GM23338 (cell line): ENCODE measurements around the gene TBCD.

Experiments used
- CREB1 ChIP-seq: fragments of 250-450 bp; sonication (Bioruptor Pico); IDR thresholded peaks from 2 replicates; pipeline ENCODE4 v1.5.0; 2020; ENCODE audit warnings: low read depth, mild to moderate bottlenecking, moderate library complexity
- CTCF ChIP-seq, 2 experiments: fragments of 200-600 bp in 1 of 2; sonication (generic) in 1 of 2; conservative IDR thresholded peaks; 2 replicates each; pipeline versions ENCODE4 v1.5.1 to v1.6.1; 2016 to 2017; ENCODE audit warnings: antibody characterized with exemption in 2 of 2, low read depth in 2 of 2, mild to moderate bottlenecking in 2 of 2, moderate library complexity in 1 of 2
- EZH2 ChIP-seq: fragments of 200-600 bp; sonication (generic); IDR thresholded peaks from one replicate; pipeline ENCODE4 v1.8.0; 2017; ENCODE audit warnings: antibody characterized with exemption, mild to moderate bottlenecking, low read depth; ENCODE audit not compliant: unreplicated experiment
- REST ChIP-seq: IDR thresholded peaks from one replicate; pipeline ENCODE4 v1.6.1; 2018; ENCODE audit warnings: antibody characterized with exemption; ENCODE audit not compliant: unreplicated experiment
- ZNF462 ChIP-seq: fragments of 250-450 bp; sonication (Bioruptor Pico); IDR thresholded peaks from 2 replicates; pipeline ENCODE4 v1.5.0; 2020; ENCODE audit warnings: mild to moderate bottlenecking, moderate library complexity

GRCh38 chr17:82799591-82799990 lies 47.7 kb downstream of the TBCD start:
- TF ChIP-seq CTCF (conservative IDR thresholded peaks at IDR 0.05; ENCODE audit: low read depth in 2 of 2) = no peak
- TF ChIP-seq CREB1 (CRISPR knock-in tag) = no peak
- TF ChIP-seq ZNF462 = no peak
- TF ChIP-seq EZH2 = no peak
- no peak for TF ChIP-seq REST
